Mononuclear cell (primary cell): ENCODE data around the gene NTF3. TPM values are rescaled to one million over a fixed set of nuclear protein-coding genes. Genes with fewer than 3 reads are reported as not detected.
"Not testable (repeated sequence)": the region's sequence is repeated elsewhere in the genome, so short reads cannot be mapped to it uniquely, and the experiment has no call there.

Source experiments
- H3K27me3 ChIP-seq: 2 replicates; pipeline ENCODE4 v1.6.0; 2011; ENCODE audit warnings: low read length, control low read depth; ENCODE audit not compliant: insufficient read depth
- H3K4me1 ChIP-seq: 2 replicates; pipeline ENCODE4 v1.5.1; 2011; ENCODE audit warnings: mild to moderate bottlenecking, low read length, control low read depth; ENCODE audit not compliant: insufficient read depth
- H3K4me3 ChIP-seq: 2 replicates; pipeline ENCODE4 v1.5.1; 2011; ENCODE audit warnings: mild to moderate bottlenecking, low read length, moderate library complexity
- H3K9me3 ChIP-seq: 2 replicates; pipeline ENCODE4 v1.5.1; 2011; ENCODE audit warnings: low read depth, mild to moderate bottlenecking, control low read depth, low read length
- total RNA-seq: library from RNA; depleted of rRNA; stranded (reverse); fragments of >200 nt; gene quantifications from one replicate; pipeline ENCODE4 v1.2.3, GENCODE V29; 2012

NTF3 gene
- total RNA-seq, 1 donor = not detected

DNA sequence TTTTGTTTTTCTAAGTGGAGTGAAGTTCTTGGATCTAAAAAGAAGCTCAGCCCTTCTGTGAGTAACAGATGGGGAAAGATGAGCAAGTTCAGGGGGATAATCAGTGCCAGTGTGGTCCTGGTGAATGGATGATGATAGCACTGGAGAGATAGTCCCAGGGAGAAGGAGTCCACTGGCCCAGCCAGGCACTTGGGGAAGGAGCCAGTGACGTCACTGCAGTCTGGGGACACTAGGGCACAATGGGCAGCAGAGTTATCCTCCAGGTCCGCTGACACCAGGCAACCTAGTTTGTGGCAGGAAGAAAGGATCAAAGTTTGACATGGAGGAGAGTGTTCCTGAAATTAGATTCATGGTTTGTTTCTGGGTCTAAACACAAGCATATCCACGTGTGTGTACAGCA is 101.5 kb downstream of the NTF3 start:
- no peaks in the 10 kb centered on the region for H3K4me1 ChIP-seq
- H3K4me3 ChIP-seq = no peak overlapping the region
- peaks cover 2% of the 10 kb centered on the region for H3K27me3 ChIP-seq
- H3K9me3 ChIP-seq = no peaks in the 10 kb centered on the region

DNA sequence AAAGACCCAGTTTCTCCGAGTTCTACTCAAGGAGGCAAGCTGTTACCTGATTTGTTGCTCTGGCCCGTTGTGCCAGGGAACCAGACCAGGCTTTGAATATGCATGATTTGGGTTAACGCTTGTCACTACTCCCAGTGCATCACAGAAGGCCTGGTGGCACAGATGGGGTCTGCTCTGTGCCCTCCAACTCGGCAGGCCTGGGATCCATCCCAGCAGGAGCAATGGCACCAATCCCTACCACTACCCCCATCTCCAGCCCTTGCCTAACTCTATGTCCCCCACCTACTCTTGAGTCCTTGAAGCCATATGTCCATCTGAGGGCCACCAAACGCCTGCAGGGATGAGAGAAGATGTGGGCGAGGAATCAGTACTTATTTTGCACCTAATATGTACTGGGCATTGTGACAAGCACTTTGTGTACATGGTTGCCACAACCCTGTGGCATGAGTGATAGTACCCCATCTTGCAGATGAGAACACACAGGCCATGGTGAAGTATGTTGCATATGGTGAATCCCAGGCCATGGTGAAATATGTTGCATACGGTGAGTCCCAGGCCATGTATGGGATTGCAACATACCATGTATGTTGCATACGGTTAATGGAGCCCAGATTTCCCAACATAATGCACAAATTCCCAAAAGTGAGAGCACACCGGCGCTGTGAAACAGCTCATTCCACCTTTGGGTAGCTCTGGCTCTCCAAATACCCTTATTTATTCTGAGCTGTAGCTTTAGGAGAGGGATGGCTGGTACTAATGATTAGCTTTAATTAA is 102.7 kb downstream of the NTF3 start:
- Histone ChIP-seq H3K9me3 (no peaks in the 10 kb centered on the region), H3K4me3 (no peak overlapping the region), H3K4me1 (no peaks in the 10 kb centered on the region), H3K27me3 (peaks cover 2% of the 10 kb centered on the region)

DNA sequence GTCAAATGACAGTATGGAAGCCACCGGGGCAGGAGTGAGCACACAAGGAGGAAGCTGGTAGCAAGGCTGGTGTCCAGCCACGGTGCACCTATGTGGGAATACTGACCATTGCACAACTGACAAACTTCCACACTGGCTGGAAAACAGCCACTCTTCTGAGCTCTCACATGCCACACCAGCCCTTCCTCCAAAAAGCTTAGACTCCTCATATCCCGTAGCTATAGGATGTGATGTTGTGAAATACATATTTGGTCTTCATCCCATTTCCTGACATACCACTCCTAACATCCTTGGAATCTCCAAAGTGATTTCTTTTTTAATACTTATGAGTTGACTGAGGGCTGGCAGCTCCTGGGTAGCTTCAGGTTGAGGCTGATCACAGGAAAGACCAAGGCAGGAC is 103.6 kb downstream of the NTF3 start:
- Histone ChIP-seq H3K4me3 (no peak overlapping the region), H3K9me3 (no peaks in the 10 kb centered on the region), H3K4me1 (no peaks in the 10 kb centered on the region), H3K27me3 (peaks cover 2% of the 10 kb centered on the region)

DNA sequence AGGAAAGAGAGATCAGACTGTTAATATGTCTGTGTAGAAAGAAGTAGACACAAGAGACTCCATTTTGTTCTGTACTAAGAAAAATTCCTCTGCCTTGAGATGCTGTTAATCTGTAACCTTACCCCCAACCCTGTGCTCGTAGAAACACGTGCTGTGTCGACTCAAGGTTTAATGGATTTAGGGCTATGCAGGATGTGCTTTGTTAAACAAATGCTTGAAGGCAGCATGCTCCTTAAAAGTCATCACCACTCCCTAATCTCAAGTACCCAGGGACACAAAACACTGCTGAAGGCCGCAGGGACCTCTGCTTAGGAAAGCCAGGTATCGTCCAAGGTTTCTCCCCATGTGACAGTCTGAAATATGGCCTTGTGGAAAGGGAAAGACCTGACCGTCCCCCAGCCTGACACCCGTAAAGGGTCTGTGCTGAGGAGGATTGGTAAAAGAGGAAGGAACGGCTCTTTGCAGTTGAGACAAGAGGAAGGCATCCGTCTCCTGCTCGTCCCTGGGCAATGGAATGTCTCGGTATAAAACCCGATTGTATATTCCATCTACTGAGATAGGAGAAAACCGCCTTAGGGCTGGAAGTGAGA is 105.2 kb downstream of the NTF3 start:
- not testable (repeated sequence) for H3K9me3 ChIP-seq, H3K27me3 ChIP-seq, H3K4me1 ChIP-seq, H3K4me3 ChIP-seq

DNA sequence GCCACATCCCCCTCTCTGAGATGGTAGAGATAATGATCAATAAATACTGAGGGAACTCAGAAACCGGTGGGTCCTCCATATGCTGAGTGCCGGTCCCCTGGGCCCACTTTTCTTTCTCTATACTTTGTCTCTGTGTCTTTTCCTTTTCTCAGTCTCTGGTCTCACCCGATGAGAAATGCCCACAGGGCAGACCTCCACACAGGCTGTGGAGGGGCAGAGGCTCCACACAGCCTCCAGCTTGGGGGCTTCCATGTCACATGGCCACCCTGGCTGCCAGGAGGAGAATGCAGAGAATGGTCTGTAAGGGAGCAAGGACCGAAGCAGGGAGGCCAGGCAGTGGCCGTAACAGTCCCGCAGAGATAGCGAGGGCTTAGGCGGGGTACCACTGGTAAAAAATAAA is 105.9 kb downstream of the NTF3 start:
- H3K9me3 ChIP-seq = no peaks in the 10 kb centered on the region
- no peak overlapping the region for H3K4me3 ChIP-seq
- no peaks in the 10 kb centered on the region for H3K4me1 ChIP-seq
- H3K27me3 ChIP-seq = no peaks in the 10 kb centered on the region
